ENCODE results near the gene HHAT.

DNA sequence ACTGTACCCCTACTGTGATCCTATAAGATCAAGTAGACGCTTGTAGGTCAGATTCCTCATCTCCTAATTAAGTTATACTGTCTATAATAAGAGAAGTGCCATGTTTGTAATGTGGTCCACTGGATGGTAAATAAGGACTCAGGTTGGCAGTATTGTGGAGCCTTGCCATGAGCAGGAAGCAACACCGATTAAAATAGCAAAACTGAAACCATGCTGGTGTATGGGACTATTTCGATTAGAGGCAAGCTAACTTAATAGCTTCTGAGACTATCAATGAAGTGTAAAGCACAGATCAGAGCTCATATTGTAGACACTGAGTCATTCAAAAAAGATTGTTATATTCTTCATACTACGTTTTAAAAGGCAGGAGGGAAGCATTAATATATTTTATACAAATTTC is 348.8 kb downstream of the HHAT start:
- TF ChIP-seq, protein P1, sequence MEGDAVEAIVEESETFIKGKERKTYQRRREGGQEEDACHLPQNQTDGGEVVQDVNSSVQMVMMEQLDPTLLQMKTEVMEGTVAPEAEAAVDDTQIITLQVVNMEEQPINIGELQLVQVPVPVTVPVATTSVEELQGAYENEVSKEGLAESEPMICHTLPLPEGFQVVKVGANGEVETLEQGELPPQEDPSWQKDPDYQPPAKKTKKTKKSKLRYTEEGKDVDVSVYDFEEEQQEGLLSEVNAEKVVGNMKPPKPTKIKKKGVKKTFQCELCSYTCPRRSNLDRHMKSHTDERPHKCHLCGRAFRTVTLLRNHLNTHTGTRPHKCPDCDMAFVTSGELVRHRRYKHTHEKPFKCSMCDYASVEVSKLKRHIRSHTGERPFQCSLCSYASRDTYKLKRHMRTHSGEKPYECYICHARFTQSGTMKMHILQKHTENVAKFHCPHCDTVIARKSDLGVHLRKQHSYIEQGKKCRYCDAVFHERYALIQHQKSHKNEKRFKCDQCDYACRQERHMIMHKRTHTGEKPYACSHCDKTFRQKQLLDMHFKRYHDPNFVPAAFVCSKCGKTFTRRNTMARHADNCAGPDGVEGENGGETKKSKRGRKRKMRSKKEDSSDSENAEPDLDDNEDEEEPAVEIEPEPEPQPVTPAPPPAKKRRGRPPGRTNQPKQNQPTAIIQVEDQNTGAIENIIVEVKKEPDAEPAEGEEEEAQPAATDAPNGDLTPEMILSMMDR (conservative IDR thresholded peaks at IDR 0.05), result no peak
- TF ChIP-seq ZFX (IDR thresholded peaks at IDR 0.05), result no peak
